Mesenchymal stem cell (in vitro differentiated cells and primary cell): ENCODE results near the gene DMGDH.

Experiments used
- DNase-seq: peaks from one replicate; pipeline ENCODE4 v3.0.0-alpha.2; 2013
- H2AFZ ChIP-seq: one replicate; pipeline ENCODE4 v1.6.1; 2013; ENCODE audit warnings: low read depth, mild to moderate bottlenecking, control low read depth, inconsistent platforms, low read length, moderate library complexity
- H2AK5ac ChIP-seq: 2 replicates; pipeline ENCODE4 v1.6.1; 2013; ENCODE audit warnings: low read length, moderate library complexity, mild to moderate bottlenecking, inconsistent platforms; ENCODE audit not compliant: severe bottlenecking
- H2BK120ac ChIP-seq: one replicate; pipeline ENCODE4 v1.6.1; 2013; ENCODE audit warnings: low read depth, mild to moderate bottlenecking, inconsistent platforms, low read length, moderate library complexity
- H2BK12ac ChIP-seq, 2 experiments: one replicate each; pipeline ENCODE4 v1.6.1; 2013; ENCODE audit warnings: inconsistent platforms in 2 of 2, low read length in 2 of 2, mild to moderate bottlenecking in 2 of 2, moderate library complexity in 2 of 2, control low read depth in 1 of 2
- H2BK15ac ChIP-seq: one replicate; pipeline ENCODE4 v1.6.1; 2013; ENCODE audit warnings: mild to moderate bottlenecking, low read depth, inconsistent platforms; ENCODE audit not compliant: poor library complexity, severe bottlenecking
- H2BK5ac ChIP-seq: 2 replicates; pipeline ENCODE4 v1.6.1; 2013; ENCODE audit warnings: low read depth, mild to moderate bottlenecking, low read length, control low read depth, inconsistent platforms; ENCODE audit not compliant: poor library complexity, severe bottlenecking
- H3K14ac ChIP-seq, 2 experiments: one replicate each; pipeline ENCODE4 v1.6.1; 2013; ENCODE audit warnings: inconsistent platforms in 2 of 2, low read length in 2 of 2, control low read depth in 1 of 2, mild to moderate bottlenecking in 1 of 2, moderate library complexity in 1 of 2
- H3K18ac ChIP-seq, 2 experiments: one replicate each; pipeline ENCODE4 v1.6.1; 2013; ENCODE audit warnings: inconsistent platforms in 2 of 2, low read length in 2 of 2, control low read depth in 1 of 2, low read depth in 1 of 2, mild to moderate bottlenecking in 1 of 2
- H3K23ac ChIP-seq, 2 experiments: one replicate each; pipeline ENCODE4 v1.6.1; 2013; ENCODE audit warnings: inconsistent platforms in 2 of 2, low read length in 2 of 2, mild to moderate bottlenecking in 2 of 2, moderate library complexity in 2 of 2, control low read depth in 1 of 2
- H3K27ac ChIP-seq: 2 replicates; pipeline ENCODE4 v1.5.1; 2013; ENCODE audit warnings: mild to moderate bottlenecking, moderate library complexity, low read length, control low read depth, inconsistent platforms; ENCODE audit not compliant: poor library complexity, severe bottlenecking
- H3K27me3 ChIP-seq, 2 experiments: 2 replicates each; pipeline versions ENCODE4 v1.6.1 to v1.7.0; 2013; ENCODE audit warnings: low read length in 2 of 2, mild to moderate bottlenecking in 2 of 2, moderate library complexity in 2 of 2, control low read depth in 1 of 2, inconsistent platforms in 1 of 2; ENCODE audit not compliant: control insufficient read depth in 1 of 2, insufficient read depth in 1 of 2
- H3K36me3 ChIP-seq, 2 experiments: 2 replicates each; pipeline versions ENCODE4 v1.6.1 to v1.7.0; 2013; ENCODE audit warnings: low read length in 2 of 2, control low read depth in 1 of 2, inconsistent platforms in 1 of 2, low read depth in 1 of 2, mild to moderate bottlenecking in 1 of 2; ENCODE audit not compliant: insufficient read depth in 2 of 2, control insufficient read depth in 1 of 2
- H3K4ac ChIP-seq, 2 experiments: one replicate each; pipeline ENCODE4 v1.6.1; 2013; ENCODE audit warnings: inconsistent platforms in 2 of 2, low read length in 2 of 2, mild to moderate bottlenecking in 2 of 2, moderate library complexity in 2 of 2, control low read depth in 1 of 2, low read depth in 1 of 2
- H3K4me1 ChIP-seq: 2 replicates; pipeline ENCODE4 v1.6.1; 2013; ENCODE audit warnings: low read depth, low read length, control low read depth; ENCODE audit not compliant: control insufficient read depth, insufficient read depth
- H3K4me2 ChIP-seq: 2 replicates; pipeline ENCODE4 v1.6.1; 2013; ENCODE audit warnings: low read length, mild to moderate bottlenecking, inconsistent platforms; ENCODE audit not compliant: poor library complexity, severe bottlenecking
- H3K4me3 ChIP-seq, 2 experiments: 2 replicates each; pipeline versions ENCODE4 v1.5.1 to v1.7.0; 2013; ENCODE audit warnings: low read length in 2 of 2, mild to moderate bottlenecking in 2 of 2, control low read depth in 1 of 2, low read depth in 1 of 2; ENCODE audit not compliant: insufficient read depth in 1 of 2
- H3K79me1 ChIP-seq: replicated peaks from 2 replicates; pipeline ENCODE4 v1.6.1; 2013; ENCODE audit warnings: mild to moderate bottlenecking, control low read depth, low read length, inconsistent platforms; ENCODE audit not compliant: poor library complexity, severe bottlenecking
- H3K9ac ChIP-seq: 2 replicates; pipeline ENCODE4 v1.7.0; 2013; ENCODE audit warnings: mild to moderate bottlenecking, low read length, moderate library complexity
- H3K9me3 ChIP-seq: 2 replicates; pipeline ENCODE4 v1.7.0; 2013; ENCODE audit warnings: mild to moderate bottlenecking, low read length; ENCODE audit not compliant: control insufficient read depth
- H4K8ac ChIP-seq: one replicate; pipeline ENCODE4 v1.6.1; 2013; ENCODE audit warnings: inconsistent platforms, mild to moderate bottlenecking, low read length, moderate library complexity
- H4K91ac ChIP-seq: one replicate; pipeline ENCODE4 v1.6.1; 2013; ENCODE audit warnings: mild to moderate bottlenecking, low read length, inconsistent platforms
- WGBS: methylation state at CpG from one replicate; pipeline ENCODE4 v1.1.7; 2013; ENCODE audit warnings: mixed read lengths; 5-methylcytosine and 5-hydroxymethylcytosine counted together

Gene DMGDH

DNA sequence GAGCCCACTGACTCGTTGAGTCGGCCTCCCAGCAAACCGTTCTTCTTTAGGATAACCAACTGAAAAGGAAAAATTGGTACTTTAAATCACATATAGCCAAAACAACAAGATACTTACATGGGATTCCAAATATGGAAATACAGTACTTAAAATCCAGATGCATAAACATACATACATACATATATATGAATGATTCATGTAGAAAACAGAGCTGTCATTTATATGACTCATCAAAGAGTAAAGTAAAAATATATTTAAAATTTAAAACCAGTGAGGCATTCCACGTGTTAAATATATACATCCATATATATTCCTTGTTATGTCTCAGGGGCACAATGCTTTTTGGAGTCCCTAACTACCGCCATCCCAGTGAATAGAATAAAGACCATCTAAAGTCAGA lies 36.7 kb downstream of the DMGDH start:
- Histone ChIP-seq H3K9ac (no peak overlapping the region), H3K4ac (no peak overlapping the region), H3K14ac (no peak overlapping the region), H2BK12ac (no peak overlapping the region), H2BK120ac (no peak overlapping the region), H3K9me3 (no peaks in the 10 kb centered on the region), H3K36me3 (no peaks in the 10 kb centered on the region), H3K4me2 (no peak overlapping the region), H2BK5ac (no peak overlapping the region), H3K79me1 (no peaks in the 10 kb centered on the region), H4K8ac (no peak overlapping the region), H3K27ac (no peak overlapping the region), H3K27me3 (no peaks in the 10 kb centered on the region), H2AFZ (no peak overlapping the region), H3K4me1 (peaks cover 2% of the 10 kb centered on the region), H2BK15ac (no peak overlapping the region), H3K23ac (no peak overlapping the region), H2AK5ac (no peak overlapping the region), H3K18ac (no peak overlapping the region), H4K91ac (no peak overlapping the region), H3K4me3 (no peak overlapping the region)
- no peak for DNase-seq
- WGBS = 97% methylated on average over 3 of the region's 5 CpGs

DNA sequence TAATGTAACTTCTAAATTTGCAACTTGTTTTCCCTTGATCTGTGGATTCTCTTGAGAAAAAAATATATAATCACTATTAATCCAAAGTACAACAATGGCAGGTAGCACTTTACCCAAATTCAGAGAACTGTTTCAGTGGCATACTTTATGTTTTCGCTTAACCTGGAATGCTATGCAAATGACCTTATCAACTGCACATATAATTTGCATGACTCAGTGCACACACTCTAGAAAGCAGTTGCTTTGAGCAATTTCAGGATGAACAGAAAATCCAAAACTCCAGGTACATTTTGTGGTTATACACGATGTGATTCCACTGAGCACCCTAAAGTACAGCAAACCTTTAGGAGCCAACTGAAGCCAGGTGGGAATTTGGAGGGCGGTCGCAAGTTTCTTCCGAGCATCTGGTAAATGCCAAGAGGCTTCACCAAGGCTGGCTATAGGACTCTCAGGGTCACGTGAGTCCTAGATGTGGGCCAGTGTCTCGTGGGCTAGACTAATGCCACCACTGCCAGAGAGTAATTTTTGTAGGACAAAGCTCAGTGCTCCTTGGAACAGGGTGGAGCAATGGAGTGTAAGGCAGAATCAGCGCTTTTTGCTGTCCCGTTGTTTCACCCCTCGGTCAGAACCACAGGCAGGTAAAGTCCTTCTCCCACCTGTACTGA lies 37.3 kb downstream of the DMGDH start:
- Histone ChIP-seq H3K27me3 (peaks cover 0 to 3% of the 10 kb centered on the region in 2 experiments), H3K18ac (no peak overlapping the region)

DNA sequence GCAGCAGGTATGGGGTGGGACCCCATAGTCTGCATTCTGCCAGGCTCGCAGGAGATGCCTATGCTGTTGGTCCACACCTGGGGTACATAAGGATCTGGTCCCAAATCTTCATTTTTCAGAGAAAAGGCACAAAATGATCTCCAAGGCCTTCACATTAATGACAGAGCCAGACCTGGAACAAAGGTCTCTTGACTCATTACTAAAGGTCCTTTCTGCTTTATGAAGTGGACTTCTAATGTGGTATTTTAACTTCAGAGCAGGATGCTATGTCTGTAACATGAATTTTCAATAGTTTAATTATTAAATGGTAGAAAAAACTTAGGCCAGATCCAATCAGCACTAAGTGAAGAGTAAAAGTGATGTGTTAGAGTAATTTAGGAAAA lies 38.0 kb downstream of the DMGDH start:
- no peak overlapping the region for H3K23ac ChIP-seq
- peak overlapping the region; percentile 82 for H3K27ac ChIP-seq
- H3K4me1 ChIP-seq = peaks cover 2% of the 10 kb centered on the region
- H4K91ac ChIP-seq = no peak overlapping the region
- H3K36me3 ChIP-seq = no peaks in the 10 kb centered on the region
- H3K79me1 ChIP-seq = no peaks in the 10 kb centered on the region
- no peak overlapping the region for H2BK15ac ChIP-seq
- no peaks in the 10 kb centered on the region for H3K9me3 ChIP-seq
- H3K18ac ChIP-seq = no peak overlapping the region
- no peak overlapping the region for H2BK120ac ChIP-seq
- no peak for DNase-seq
- H3K4ac ChIP-seq = no peak overlapping the region
- H3K27me3 ChIP-seq = peaks cover 0 to 3% of the 10 kb centered on the region in 2 experiments
- no peak overlapping the region for H4K8ac ChIP-seq
- no peak overlapping the region for H2AK5ac ChIP-seq
- H3K9ac ChIP-seq = no peak overlapping the region
- no peak overlapping the region for H2BK5ac ChIP-seq
- no peak overlapping the region for H3K14ac ChIP-seq
- peak overlapping the region; percentile 59 for H3K4me2 ChIP-seq
- WGBS = 81% methylated on average over 1 of the region's 1 CpG
- no peak overlapping the region for H2BK12ac ChIP-seq
- H2AFZ ChIP-seq = no peak overlapping the region
- H3K4me3 ChIP-seq = no peak overlapping the region

More for the DNA sequence above, 37.3 kb downstream of the DMGDH start:
- H3K4ac ChIP-seq = no peak overlapping the region
- no peak overlapping the region for H2AFZ ChIP-seq
- H3K14ac ChIP-seq = no peak overlapping the region
- H2BK15ac ChIP-seq = no peak overlapping the region
- H3K79me1 ChIP-seq = no peaks in the 10 kb centered on the region
- H3K9ac ChIP-seq = no peak overlapping the region
- 91% methylated on average over 10 of the region's 10 CpGs for WGBS
- H3K4me2 ChIP-seq = no peak overlapping the region
- H3K23ac ChIP-seq = no peak overlapping the region
- no peak overlapping the region for H2BK5ac ChIP-seq
- H3K27ac ChIP-seq = no peak overlapping the region
- no peaks in the 10 kb centered on the region for H3K9me3 ChIP-seq
- no peak overlapping the region for H3K4me3 ChIP-seq
- H3K4me1 ChIP-seq = peaks cover 2% of the 10 kb centered on the region
- H4K91ac ChIP-seq = no peak overlapping the region
- DNase-seq = no peak
- H2BK12ac ChIP-seq = no peak overlapping the region
- no peak overlapping the region for H2BK120ac ChIP-seq
- H3K36me3 ChIP-seq = no peaks in the 10 kb centered on the region
- no peak overlapping the region for H4K8ac ChIP-seq
- H2AK5ac ChIP-seq = no peak overlapping the region

DNA sequence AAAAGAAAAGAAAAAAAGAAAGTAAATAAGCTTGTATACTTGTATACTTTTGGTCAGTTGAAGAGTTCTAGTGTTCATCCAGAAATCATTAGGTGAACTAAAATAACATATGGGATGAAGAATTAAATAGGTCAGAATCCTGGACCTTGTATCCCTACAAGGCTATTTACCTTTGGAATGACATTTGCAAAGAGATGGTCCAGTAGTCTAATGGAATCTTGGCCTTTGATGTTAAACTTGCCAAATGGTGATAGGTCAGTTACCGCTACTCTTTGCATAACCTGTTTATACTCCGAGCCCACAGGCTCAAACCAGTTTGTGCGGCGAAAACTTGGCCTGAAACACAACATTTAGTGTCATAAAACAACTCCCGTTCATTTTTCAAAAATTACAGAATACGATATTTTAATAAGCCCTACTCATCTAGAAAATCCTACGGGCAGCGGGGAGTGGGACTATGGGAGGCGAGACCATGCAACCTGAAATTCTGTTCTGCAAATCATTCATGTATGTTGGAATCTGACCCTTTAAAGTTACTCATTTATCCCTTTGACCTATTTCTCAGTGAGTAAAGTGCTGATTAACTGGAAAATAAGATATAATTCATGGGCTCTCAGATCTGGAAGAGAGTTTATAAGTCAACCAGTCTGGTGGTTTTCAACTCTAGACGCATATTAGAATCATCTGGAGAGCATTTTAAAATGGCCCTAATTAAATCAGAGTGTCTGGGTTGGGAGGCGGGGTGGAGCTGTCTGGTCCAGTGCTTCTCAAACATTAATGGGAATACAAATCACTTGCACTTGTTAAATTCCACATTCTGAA lies 38.6 kb downstream of the DMGDH start:
- Histone ChIP-seq H3K27ac (peak overlapping the region; percentile 82), H3K18ac (no peak overlapping the region), H2BK15ac (no peak overlapping the region), H2BK120ac (no peak overlapping the region), H3K9me3 (no peaks in the 10 kb centered on the region), H3K14ac (no peak overlapping the region), H3K23ac (no peak overlapping the region), H2BK5ac (no peak overlapping the region), H3K79me1 (no peaks in the 10 kb centered on the region), H4K8ac (no peak overlapping the region), H3K36me3 (no peaks in the 10 kb centered on the region), H4K91ac (no peak overlapping the region), H3K4me3 (no peak overlapping the region), H2AK5ac (no peak overlapping the region), H3K9ac (no peak overlapping the region), H3K4ac (no peak overlapping the region), H3K4me2 (peak overlapping the region; percentile 59), H2AFZ (no peak overlapping the region), H2BK12ac (no peak overlapping the region), H3K27me3 (peaks cover 0 to 3% of the 10 kb centered on the region in 2 experiments), H3K4me1 (peaks cover 2% of the 10 kb centered on the region)
- no peak for DNase-seq
- 96% methylated on average over 11 of the region's 11 CpGs for WGBS
